C4-2B (cell line): ENCODE measurements around the gene CABLES1.

Experiments
- CTCF ChIP-seq: fragments of 450-650 bp; conservative IDR thresholded peaks from 2 replicates; pipeline ENCODE4 v1.5.1; 2017; ENCODE audit warnings: mild to moderate bottlenecking
- ZFX ChIP-seq: fragments of 450-650 bp; IDR thresholded peaks from 2 replicates; pipeline ENCODE4 v1.6.1; 2017

DNA sequence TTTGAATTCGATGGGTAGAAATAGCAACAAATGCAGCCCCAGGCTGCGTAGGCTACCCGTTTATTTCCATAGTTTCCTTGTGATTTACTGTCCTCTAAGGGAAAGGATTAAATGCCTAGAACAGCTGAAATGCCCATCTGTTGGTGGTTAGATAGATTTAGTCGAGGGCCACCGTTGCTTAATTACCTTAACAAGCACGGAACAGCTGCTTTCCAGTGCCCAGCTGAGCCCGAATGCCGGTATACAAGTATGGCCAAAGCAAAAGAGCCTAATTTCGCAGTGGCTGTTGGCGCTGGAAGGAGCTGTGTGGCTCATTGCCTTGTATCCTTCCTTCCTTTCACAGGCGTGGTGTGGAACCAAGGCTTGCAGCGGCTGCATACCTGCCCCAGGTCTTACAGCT, 109.1 kb downstream of the CABLES1 start:
- TF ChIP-seq CTCF (no peak), ZFX (no peak)
